Endothelial cell of umbilical vein (primary cell): ENCODE data around the gene TSPAN5. TPM values are rescaled to one million over a fixed set of nuclear protein-coding genes. Genes with fewer than 3 reads are reported as not detected.

Experiments
- BruUV-seq: library from RNA; stranded (reverse); fragments of 400-500 nt; replicated peaks from 2 replicates; lab custom pipeline; 2021; lab: Mats Ljungman, UMichigan
- CTCF ChIA-PET: fragments of 300-600, 350-600 bp; sonication (Branson Sonifier 250); formaldehyde crosslinking; loops from one replicate; lab custom pipeline; 2021; ENCODE audit warnings: antibody characterized with exemption, inconsistent platforms; lab: Charles Lee
- POLR2A ChIA-PET: fragments of 300-600, 350-600 bp; sonication (Branson Sonifier 250); formaldehyde crosslinking; loops from one replicate; lab custom pipeline; 2021; ENCODE audit warnings: antibody characterized with exemption, inconsistent platforms; lab: Charles Lee
- DNase-seq: peaks from one replicate; pipeline ENCODE4 v3.0.0-alpha.2; 2011; ENCODE audit warnings: low read depth, low spot score
- FAIRE-seq: peaks from 2 replicates; lab custom pipeline; 2011; peaks lifted over from hg19 to GRCh38; lab: Jason Lieb, UNC
- H2AFZ ChIP-seq: 2 replicates; pipeline ENCODE4 v1.6.0; 2012; ENCODE audit warnings: low read depth, low read length, control low read depth, inconsistent platforms
- H3K27ac ChIP-seq: 2 replicates; pipeline ENCODE4 v1.5.1; 2011; ENCODE audit warnings: low read depth, mild to moderate bottlenecking, control low read depth, low read length, moderate library complexity; ENCODE audit not compliant: insufficient read depth
- H3K27me3 ChIP-seq, 2 experiments: 2 replicates each; pipeline versions ENCODE4 v1.6.0 to v1.6.1; 2011; ENCODE audit warnings: low read length in 2 of 2, mixed read lengths in 1 of 2; ENCODE audit not compliant: control insufficient read depth in 2 of 2, insufficient read depth in 2 of 2
- H3K36me3 ChIP-seq, 2 experiments: 2 replicates in 1 of 2; 3 replicates in 1 of 2; pipeline ENCODE4 v1.5.1; 2011; ENCODE audit warnings: low read length in 2 of 2, mild to moderate bottlenecking in 1 of 2, moderate library complexity in 1 of 2; ENCODE audit not compliant: control insufficient read depth in 2 of 2, insufficient read depth in 2 of 2; ENCODE audit errors: extremely low read depth in 1 of 2
- H3K4me1 ChIP-seq: 3 replicates; pipeline ENCODE4 v1.5.1; 2011; ENCODE audit warnings: mild to moderate bottlenecking, low read length; ENCODE audit not compliant: control insufficient read depth, insufficient read depth; ENCODE audit errors: extremely low read depth
- H3K4me2 ChIP-seq: 2 replicates; pipeline ENCODE4 v1.6.1; 2011; ENCODE audit warnings: low read length, control low read depth, mixed read lengths; ENCODE audit not compliant: insufficient read depth
- H3K4me3 ChIP-seq, 3 experiments: fragments of 200-600 bp in 1 of 3; sonication (generic), shearing (Covaris generic) in 1 of 3; replicated peaks in 1 of 3; 2 replicates each; pipeline ENCODE4 v1.5.1; 2011 to 2016; ENCODE audit warnings: control low read depth in 3 of 3, low read length in 3 of 3, mild to moderate bottlenecking in 2 of 3, inconsistent platforms in 1 of 3, low read depth in 1 of 3, moderate library complexity in 1 of 3; ENCODE audit not compliant: insufficient read depth in 1 of 3
- H3K79me2 ChIP-seq: 2 replicates; pipeline ENCODE4 v1.6.0; 2012; ENCODE audit warnings: low read length, inconsistent platforms; ENCODE audit not compliant: control insufficient read depth, insufficient read depth
- H3K9ac ChIP-seq: replicated peaks from 2 replicates; pipeline ENCODE3; 2011; ENCODE audit warnings: low read length, control low read depth; ENCODE audit not compliant: insufficient read depth; ENCODE audit errors: extremely low read depth
- H3K9me1 ChIP-seq: replicated peaks from 3 replicates; pipeline ENCODE4 v1.6.0; 2011; ENCODE audit warnings: mild to moderate bottlenecking, low read length; ENCODE audit not compliant: control insufficient read depth, insufficient read depth; ENCODE audit errors: extremely low read depth
- H3K9me3 ChIP-seq: replicated peaks from 2 replicates; pipeline ENCODE4 v1.5.1; 2012; ENCODE audit warnings: low read length, inconsistent platforms; ENCODE audit not compliant: control insufficient read depth, insufficient read depth
- H4K20me1 ChIP-seq: replicated peaks from 2 replicates; pipeline ENCODE3; 2011; ENCODE audit warnings: mild to moderate bottlenecking, low read length; ENCODE audit not compliant: control insufficient read depth, insufficient read depth; ENCODE audit errors: extremely low read depth
- EZH2 ChIP-seq: IDR thresholded peaks from 2 replicates; pipeline ENCODE4 v1.6.1; 2012; ENCODE audit warnings: borderline replicate concordance, low read depth, mild to moderate bottlenecking, moderate library complexity, low read length, inconsistent platforms; ENCODE audit not compliant: severe bottlenecking
- FOS ChIP-seq: IDR thresholded peaks from 2 replicates; pipeline ENCODE4 v1.6.1; 2011; ENCODE audit warnings: mild to moderate bottlenecking, low read length, moderate library complexity, borderline replicate concordance; ENCODE audit not compliant: insufficient read depth
- GATA2 ChIP-seq: IDR thresholded peaks from 2 replicates; pipeline ENCODE4 v1.7.0; 2011; ENCODE audit warnings: low read depth, mild to moderate bottlenecking, moderate library complexity, mixed read lengths, low read length; ENCODE audit not compliant: insufficient read length, insufficient read depth
- JUN ChIP-seq: IDR thresholded peaks from 2 replicates; pipeline ENCODE4 v1.6.1; 2011; ENCODE audit warnings: borderline replicate concordance, low read depth; ENCODE audit not compliant: insufficient read length, insufficient read depth
- MYC ChIP-seq: IDR thresholded peaks from one replicate; pipeline ENCODE4 v1.6.1; 2011; ENCODE audit warnings: mild to moderate bottlenecking, low read depth, low read length
- POLR2A ChIP-seq: IDR thresholded peaks from 2 replicates; pipeline ENCODE4 v1.6.1; 2012; ENCODE audit warnings: low read depth, mild to moderate bottlenecking, control low read depth, low read length
- POLR2AphosphoS5 ChIP-seq: IDR thresholded peaks from 2 replicates; pipeline ENCODE4 v1.6.1; 2012; ENCODE audit warnings: low read depth, mild to moderate bottlenecking, control low read depth, low read length, moderate library complexity; ENCODE audit not compliant: insufficient read depth
- dilution Hi-C: fragments of 300-500 bp; cut with MboI; formaldehyde crosslinking; loops from one replicate; pipeline ENCODE4 v1.15.0; 2019; ENCODE audit warnings: low sequenced_read_pairs; ENCODE audit not compliant: extremely low pct_ligation_motif_present
- intact Hi-C: fragments of 100-400 bp; cut with micrococcal nuclease; formaldehyde crosslinking; loops from one replicate; pipeline ENCODE4 v1.10.0; 2022
- polyA plus RNA-seq, 4 experiments: library from polyadenylated mRNA; depleted of rRNA in 3 of 4; stranded (reverse) in 3 of 4; unstranded in 1 of 4; fragments of >200 nt; gene quantifications; 2 replicates each; pipeline versions ENCODE4 v1.2.1 to v1.2.3, GENCODE V29; 2011 to 2012; ENCODE audit warnings: missing spikeins in 1 of 4
- total RNA-seq: library from RNA; stranded (reverse); gene quantifications from 2 replicates; pipeline ENCODE4 v1.2.3, GENCODE V29; 2021
- TF ChIP-seq, protein P1 (sequence below), 2 donors: IDR thresholded peaks; 1 replicate in 1 of 2; 2 replicates in 1 of 2; pipeline ENCODE4 v1.5.1; 2011; ENCODE audit warnings: low read length in 2 of 2, mild to moderate bottlenecking in 2 of 2, moderate library complexity in 2 of 2, control low read depth in 1 of 2, inconsistent platforms in 1 of 2, low read depth in 1 of 2; ENCODE audit not compliant: insufficient read depth in 1 of 2; ENCODE audit errors: extremely low read depth in 1 of 2
- TF ChIP-seq, protein P2 (sequence below): IDR thresholded peaks from 2 replicates; pipeline ENCODE4 v1.6.1; 2011; ENCODE audit not compliant: insufficient read depth, insufficient read length

The TSPAN5 gene
- total and polyA plus RNA-seq, 2 donors (not counting 3 experiments of a cell fraction or from before 2014, with no cell fraction given): 45.1 to 50.2 TPM

DNA sequence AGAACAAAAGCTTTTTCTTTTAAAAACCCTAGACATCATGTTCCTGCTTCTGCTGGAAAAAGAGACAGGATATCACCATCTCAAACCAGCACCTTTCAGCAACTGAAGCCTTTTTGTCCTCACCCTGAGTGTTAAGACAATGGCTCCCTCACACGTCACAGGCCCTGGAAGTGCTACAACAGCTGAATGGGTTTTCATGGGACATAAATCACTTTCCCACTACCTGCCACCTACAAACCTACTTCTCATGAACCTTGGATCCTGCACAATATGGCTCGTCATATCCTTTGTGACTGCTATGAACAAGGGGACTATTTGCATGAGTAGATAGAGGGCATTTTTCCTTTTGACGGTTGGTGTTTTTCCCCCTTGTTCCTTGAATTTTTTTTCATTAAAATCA, 93.6 kb downstream of the TSPAN5 start:
- intact Hi-C loops: no loop called here
- no peaks in the 10 kb centered on the region for H3K36me3 ChIP-seq
- no peak overlapping the region for H3K4me3 ChIP-seq
- BruUV-seq: no TSS peak
- ChIA-PET CTCF (interaction anchor here (2.5 kb wide), 1 partner anchor 10 kb away, joined by 7 read pairs; no protein-coding TSS in a partner anchor), POLR2A (no interaction called here)
- no peak overlapping the region for H3K27ac ChIP-seq
- H3K9me3 ChIP-seq: no peaks in the 10 kb centered on the region
- H3K9me1 ChIP-seq: no peaks in the 10 kb centered on the region
- TF ChIP-seq, protein P1, sequence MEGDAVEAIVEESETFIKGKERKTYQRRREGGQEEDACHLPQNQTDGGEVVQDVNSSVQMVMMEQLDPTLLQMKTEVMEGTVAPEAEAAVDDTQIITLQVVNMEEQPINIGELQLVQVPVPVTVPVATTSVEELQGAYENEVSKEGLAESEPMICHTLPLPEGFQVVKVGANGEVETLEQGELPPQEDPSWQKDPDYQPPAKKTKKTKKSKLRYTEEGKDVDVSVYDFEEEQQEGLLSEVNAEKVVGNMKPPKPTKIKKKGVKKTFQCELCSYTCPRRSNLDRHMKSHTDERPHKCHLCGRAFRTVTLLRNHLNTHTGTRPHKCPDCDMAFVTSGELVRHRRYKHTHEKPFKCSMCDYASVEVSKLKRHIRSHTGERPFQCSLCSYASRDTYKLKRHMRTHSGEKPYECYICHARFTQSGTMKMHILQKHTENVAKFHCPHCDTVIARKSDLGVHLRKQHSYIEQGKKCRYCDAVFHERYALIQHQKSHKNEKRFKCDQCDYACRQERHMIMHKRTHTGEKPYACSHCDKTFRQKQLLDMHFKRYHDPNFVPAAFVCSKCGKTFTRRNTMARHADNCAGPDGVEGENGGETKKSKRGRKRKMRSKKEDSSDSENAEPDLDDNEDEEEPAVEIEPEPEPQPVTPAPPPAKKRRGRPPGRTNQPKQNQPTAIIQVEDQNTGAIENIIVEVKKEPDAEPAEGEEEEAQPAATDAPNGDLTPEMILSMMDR (IDR thresholded peaks at IDR 0.05; ENCODE audit: extremely low read depth in 1 of 2, insufficient read depth in 1 of 2, low read depth in 1 of 2, low read length in 2 of 2): no peak
- TF ChIP-seq EZH2 (no peak), MYC (no peak), JUN (no peak), GATA2 (no peak), POLR2AphosphoS5 (no peak), POLR2A (no peak), FOS (no peak)
- TF ChIP-seq, protein P2, sequence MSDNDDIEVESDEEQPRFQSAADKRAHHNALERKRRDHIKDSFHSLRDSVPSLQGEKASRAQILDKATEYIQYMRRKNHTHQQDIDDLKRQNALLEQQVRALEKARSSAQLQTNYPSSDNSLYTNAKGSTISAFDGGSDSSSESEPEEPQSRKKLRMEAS: no peak
- H3K4me2 ChIP-seq: no peak overlapping the region
- FAIRE-seq: no peak
- H2AFZ ChIP-seq: no peak overlapping the region
- no peak for DNase-seq
- dilution Hi-C loops: no loop called here
- H3K79me2 ChIP-seq: peaks cover 20% of the 10 kb centered on the region
- H3K9ac ChIP-seq: no peak overlapping the region
- no peaks in the 10 kb centered on the region for H4K20me1 ChIP-seq
- H3K27me3 ChIP-seq: no peaks in the 10 kb centered on the region
- H3K4me1 ChIP-seq: peaks cover 4% of the 10 kb centered on the region
